Neuronal stem cell (in vitro differentiated cells): ENCODE data around the gene ZFP57.

Experiments used
- DNase-seq: peaks from one replicate; pipeline ENCODE4 v3.0.0-alpha.2; 2013; ENCODE audit warnings: low spot score
- H2AFZ ChIP-seq: one replicate; pipeline ENCODE4 v1.6.1; 2013; ENCODE audit warnings: mild to moderate bottlenecking, low read length, inconsistent platforms
- H2AK5ac ChIP-seq: 2 replicates; pipeline ENCODE4 v1.6.1; 2013; ENCODE audit warnings: low read depth, mild to moderate bottlenecking, inconsistent platforms, low read length, moderate library complexity, mixed read lengths
- H2BK120ac ChIP-seq: 2 replicates; pipeline ENCODE4 v1.6.1; 2013; ENCODE audit warnings: low read depth, mild to moderate bottlenecking, inconsistent platforms, low read length, moderate library complexity, mixed read lengths
- H2BK12ac ChIP-seq: one replicate; pipeline ENCODE4 v1.6.1; 2013; ENCODE audit warnings: low read length, inconsistent platforms
- H2BK15ac ChIP-seq: 2 replicates; pipeline ENCODE4 v1.6.1; 2013; ENCODE audit warnings: mild to moderate bottlenecking, low read length, inconsistent platforms, mixed read lengths
- H2BK5ac ChIP-seq: one replicate; pipeline ENCODE4 v1.6.1; 2013; ENCODE audit warnings: inconsistent platforms, mild to moderate bottlenecking, low read length, moderate library complexity
- H3K14ac ChIP-seq: one replicate; pipeline ENCODE4 v1.6.1; 2013; ENCODE audit warnings: low read length, inconsistent platforms
- H3K18ac ChIP-seq: 2 replicates; pipeline ENCODE4 v1.6.1; 2013; ENCODE audit warnings: low read length, inconsistent platforms
- H3K23ac ChIP-seq: 2 replicates; pipeline ENCODE4 v1.6.1; 2013; ENCODE audit warnings: low read depth, mild to moderate bottlenecking, mixed read lengths, low read length, inconsistent platforms; ENCODE audit not compliant: poor library complexity
- H3K27ac ChIP-seq: replicated peaks from 3 replicates; pipeline ENCODE4 v1.5.1; 2013; ENCODE audit warnings: low read length, inconsistent platforms
- H3K27me3 ChIP-seq, 3 experiments: 2 replicates each; pipeline ENCODE4 v1.6.1; 2013; ENCODE audit warnings: low read length in 3 of 3, mild to moderate bottlenecking in 2 of 3, inconsistent platforms in 1 of 3, low read depth in 1 of 3, mixed read lengths in 1 of 3, moderate library complexity in 1 of 3; ENCODE audit not compliant: control insufficient read depth in 3 of 3, insufficient read depth in 3 of 3
- H3K36me3 ChIP-seq, 2 donors: replicated peaks in 1 of 2; 2 replicates each; pipeline ENCODE4 v1.6.1; 2013; ENCODE audit warnings: low read length in 2 of 2; ENCODE audit not compliant: control insufficient read depth in 2 of 2, insufficient read depth in 2 of 2
- H3K4ac ChIP-seq: 2 replicates; pipeline ENCODE4 v1.6.1; 2013; ENCODE audit warnings: inconsistent platforms, mild to moderate bottlenecking, low read length, moderate library complexity
- H3K4me1 ChIP-seq, 2 donors: 1 replicate in 1 of 2; 2 replicates in 1 of 2; pipeline ENCODE4 v1.6.1; 2013; ENCODE audit warnings: low read length in 2 of 2, low read depth in 1 of 2; ENCODE audit not compliant: control insufficient read depth in 2 of 2, insufficient read depth in 1 of 2
- H3K4me2 ChIP-seq: one replicate; pipeline ENCODE4 v1.6.1; 2013; ENCODE audit warnings: mild to moderate bottlenecking, low read length, inconsistent platforms; ENCODE audit not compliant: insufficient read depth, poor library complexity, severe bottlenecking
- H3K4me3 ChIP-seq, 2 donors: 2 replicates each; pipeline ENCODE4 v1.5.1; 2013; ENCODE audit warnings: low read length in 2 of 2, mild to moderate bottlenecking in 2 of 2, inconsistent platforms in 1 of 2, moderate library complexity in 1 of 2
- H3K79me1 ChIP-seq: one replicate; pipeline ENCODE4 v1.6.1; 2013; ENCODE audit warnings: low read depth, mild to moderate bottlenecking, inconsistent platforms, low read length, moderate library complexity
- H3K9ac ChIP-seq: one replicate; pipeline ENCODE4 v1.6.1; 2013; ENCODE audit warnings: mild to moderate bottlenecking, low read depth, low read length, inconsistent platforms; ENCODE audit not compliant: poor library complexity
- H3K9me3 ChIP-seq, 2 donors: replicated peaks in 1 of 2; 2 replicates each; pipeline versions ENCODE3 to v1.6.1; 2013; ENCODE audit warnings: low read length in 2 of 2, mild to moderate bottlenecking in 2 of 2, inconsistent platforms in 1 of 2, low read depth in 1 of 2, mixed read lengths in 1 of 2, moderate library complexity in 1 of 2; ENCODE audit not compliant: control insufficient read depth in 2 of 2, insufficient read depth in 1 of 2
- H4K8ac ChIP-seq: one replicate; pipeline ENCODE4 v1.6.1; 2013; ENCODE audit warnings: low read depth, mild to moderate bottlenecking, inconsistent platforms, low read length, moderate library complexity
- H4K91ac ChIP-seq: one replicate; pipeline ENCODE4 v1.6.1; 2013; ENCODE audit warnings: low read length, low read depth, mild to moderate bottlenecking, inconsistent platforms; ENCODE audit not compliant: poor library complexity
- WGBS, 2 donors: extraction: QIAGEN DNeasy Blood & Tissue Kit; methylation state at CpG; one replicate each; pipeline ENCODE4 v1.1.7; 2013; ENCODE audit warnings: missing lambda C conversion rate in 2 of 2, mixed read lengths in 1 of 2; ENCODE audit not compliant: insufficient read length in 2 of 2, insufficient replicate concordance in 1 of 2; ENCODE audit errors: extremely low coverage in 2 of 2; 5-methylcytosine and 5-hydroxymethylcytosine counted together

The ZFP57 gene

DNA sequence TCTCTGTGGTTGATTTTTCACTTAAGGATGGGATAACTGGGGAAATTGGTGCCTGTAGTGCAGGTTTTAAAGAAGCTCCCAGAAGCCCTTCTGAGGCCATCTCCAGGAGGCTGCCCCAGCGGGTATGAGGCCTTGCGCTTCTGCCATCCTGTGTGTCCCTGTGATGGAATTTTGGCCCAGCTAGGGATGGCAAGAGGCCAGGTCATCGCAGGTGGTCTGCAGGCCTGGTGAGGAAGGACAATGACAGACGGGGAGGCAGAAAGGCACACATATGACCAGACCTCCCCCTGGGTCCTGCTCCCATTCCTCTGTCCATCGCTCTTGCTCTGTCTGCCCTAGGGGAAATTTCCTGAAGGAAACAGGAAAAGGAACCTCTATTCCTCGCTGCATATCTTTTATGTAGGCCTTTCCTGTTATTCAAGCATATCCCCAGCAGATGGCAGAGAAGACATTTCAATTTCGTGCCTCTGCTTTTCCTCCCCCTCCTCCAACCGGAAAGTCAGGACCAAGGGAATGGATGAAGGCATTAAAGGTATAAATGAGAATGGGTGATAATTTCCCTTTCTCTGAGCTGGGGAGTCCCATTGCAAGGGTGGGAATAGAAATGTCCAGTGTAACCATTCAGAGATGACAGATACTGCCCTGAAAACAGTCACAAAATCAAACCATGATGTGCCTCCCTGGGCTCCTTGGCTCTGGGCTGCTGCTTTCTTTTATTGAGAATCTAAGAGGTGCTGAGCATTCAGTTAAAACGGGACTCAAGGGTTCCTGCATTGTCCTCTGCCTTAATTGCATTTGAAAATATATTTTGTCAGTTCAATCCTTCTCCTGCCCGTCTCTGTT, 24.7 kb upstream of the ZFP57 start:
- H3K9ac ChIP-seq = no peak overlapping the region
- no peak overlapping the region for H3K27ac ChIP-seq
- no peak overlapping the region for H3K14ac ChIP-seq
- no peak overlapping the region for H2BK5ac ChIP-seq
- H2BK120ac ChIP-seq = no peak overlapping the region
- H2BK12ac ChIP-seq = no peak overlapping the region
- H3K18ac ChIP-seq = no peak overlapping the region
- no peak overlapping the region for H3K4me3 ChIP-seq
- no peaks in the 10 kb centered on the region for H3K79me1 ChIP-seq
- H3K4me2 ChIP-seq = no peak overlapping the region
- no peak overlapping the region for H2AK5ac ChIP-seq
- no peak overlapping the region for H4K8ac ChIP-seq
- no peaks in the 10 kb centered on the region for H3K36me3 ChIP-seq
- no peak overlapping the region for H2AFZ ChIP-seq
- peak; percentile 31 for DNase-seq
- H3K4me1 ChIP-seq = peaks cover 0 to 1% of the 10 kb centered on the region in 2 donors
- no peak overlapping the region for H2BK15ac ChIP-seq
- H3K27me3 ChIP-seq = peaks cover 0 to 9% (median 2%) of the 10 kb centered on the region in 3 experiments
- H3K4ac ChIP-seq = no peak overlapping the region
- peaks cover 0 to 2% of the 10 kb centered on the region in 2 donors for H3K9me3 ChIP-seq
- H3K23ac ChIP-seq = no peak overlapping the region
- no CpG with 5 or more reads among the region's 10 CpGs for WGBS, 2 donors
- H4K91ac ChIP-seq = no peak overlapping the region

DNA sequence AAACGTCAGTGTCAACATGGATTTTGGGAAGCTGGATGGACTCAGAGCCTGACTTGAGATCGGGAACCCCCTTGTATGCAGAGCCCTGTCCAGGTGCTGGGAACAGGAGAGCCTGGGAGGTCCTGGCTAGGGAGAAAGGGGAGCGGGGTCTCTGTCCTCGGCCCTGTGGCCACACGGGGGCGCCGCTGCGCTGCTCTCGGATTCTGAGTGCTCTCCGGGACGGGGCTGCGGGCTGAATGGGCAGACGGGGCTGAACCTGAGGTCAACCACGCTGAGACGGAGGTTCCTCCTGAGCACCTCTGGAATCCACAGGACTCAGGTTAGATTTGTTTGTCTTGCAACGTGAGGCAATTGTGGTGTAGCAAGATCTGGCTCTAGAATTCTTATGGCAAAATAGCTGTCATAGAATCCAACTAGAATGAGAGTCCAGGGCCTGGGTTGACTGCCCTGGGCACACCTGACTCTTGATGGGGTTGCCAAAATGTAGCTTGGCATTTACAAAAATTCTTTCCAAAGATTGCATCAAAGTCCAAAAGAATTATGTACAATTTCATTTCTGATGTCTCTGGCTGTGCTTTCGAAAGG, 21.7 kb upstream of the ZFP57 start:
- no peak overlapping the region for H3K4me3 ChIP-seq
- no peaks in the 10 kb centered on the region for H3K4me1 ChIP-seq
- H4K8ac ChIP-seq = no peak overlapping the region
- H3K27ac ChIP-seq = no peak overlapping the region
- no peaks in the 10 kb centered on the region for H3K9me3 ChIP-seq
- H2BK15ac ChIP-seq = no peak overlapping the region
- no peak overlapping the region for H3K4ac ChIP-seq
- H3K23ac ChIP-seq = no peak overlapping the region
- H3K79me1 ChIP-seq = no peaks in the 10 kb centered on the region
- no peak overlapping the region for H2BK12ac ChIP-seq
- no peak overlapping the region for H2BK120ac ChIP-seq
- DNase-seq = peak; percentile 55
- H2BK5ac ChIP-seq = no peak overlapping the region
- H4K91ac ChIP-seq = no peak overlapping the region
- WGBS, 2 donors = no CpG with 5 or more reads among the region's 17 CpGs
- H3K14ac ChIP-seq = no peak overlapping the region
- H3K4me2 ChIP-seq = no peak overlapping the region
- no peak overlapping the region for H2AFZ ChIP-seq
- H2AK5ac ChIP-seq = no peak overlapping the region
- no peak overlapping the region for H3K18ac ChIP-seq
- H3K36me3 ChIP-seq = no peaks in the 10 kb centered on the region
- H3K27me3 ChIP-seq = peaks cover 0 to 8% (median 2%) of the 10 kb centered on the region in 3 experiments
- H3K9ac ChIP-seq = no peak overlapping the region

DNA sequence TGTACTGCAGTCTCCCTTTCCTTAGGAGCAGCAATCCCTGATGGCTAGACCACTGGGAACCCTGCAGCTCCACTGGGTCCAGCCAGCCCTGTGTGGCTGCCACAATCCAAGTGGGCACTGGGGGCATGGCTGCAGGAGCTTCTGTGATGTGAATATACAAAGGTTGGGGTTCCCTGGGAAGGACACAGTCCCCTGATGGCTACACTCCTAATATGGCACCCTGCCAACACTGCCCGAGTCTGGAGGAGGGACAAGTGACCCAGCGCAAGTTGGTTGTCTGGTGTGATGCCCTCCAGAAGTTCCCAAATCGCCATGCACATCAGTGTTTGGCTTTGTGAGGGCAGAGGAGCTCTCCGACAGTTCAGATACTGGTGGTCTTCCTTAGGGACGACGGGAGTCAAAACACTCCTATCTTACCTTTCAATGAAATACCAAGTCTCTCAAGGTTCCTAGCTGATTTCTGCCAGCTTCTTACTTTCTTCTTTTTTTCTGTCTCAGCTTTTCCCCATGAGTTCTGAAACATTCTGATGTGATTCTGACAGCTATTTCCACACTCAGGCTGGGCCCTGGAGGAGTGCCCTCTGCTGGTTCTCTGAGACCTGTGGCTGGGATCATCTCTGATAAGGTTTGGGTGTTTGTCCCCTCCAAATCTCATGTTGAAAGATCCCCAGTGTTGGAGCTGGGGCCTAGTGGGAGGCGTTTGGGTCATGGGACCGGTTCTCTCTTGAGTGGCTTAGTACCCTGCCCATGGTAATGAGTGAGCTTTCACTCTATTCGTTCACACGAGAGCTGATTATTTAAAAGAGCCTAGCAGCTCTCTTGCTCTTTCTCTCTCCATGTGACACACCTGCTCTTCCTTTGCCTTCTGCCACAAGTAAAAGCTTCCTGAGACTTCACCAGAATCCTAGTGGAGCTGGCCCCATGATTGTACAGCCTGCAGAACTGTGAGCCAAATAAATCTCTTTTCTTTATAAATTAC, 15.5 kb upstream of the ZFP57 start:
- no peaks in the 10 kb centered on the region for H3K79me1 ChIP-seq
- H3K23ac ChIP-seq = peak overlapping the region; percentile 67
- no peaks in the 10 kb centered on the region for H3K36me3 ChIP-seq
- H2BK12ac ChIP-seq = no peak overlapping the region
- H3K4me2 ChIP-seq = no peak overlapping the region
- no peak overlapping the region for H4K8ac ChIP-seq
- no CpG with 5 or more reads among the region's 10 CpGs for WGBS, 2 donors
- no peaks in the 10 kb centered on the region for H3K27me3 ChIP-seq
- no peak overlapping the region for H3K9ac ChIP-seq
- H3K27ac ChIP-seq = no peak overlapping the region
- DNase-seq = no peak
- no peak overlapping the region for H3K4ac ChIP-seq
- no peak overlapping the region for H3K4me3 ChIP-seq
- H3K4me1 ChIP-seq = no peaks in the 10 kb centered on the region
- no peak overlapping the region for H3K14ac ChIP-seq
- no peak overlapping the region for H2BK5ac ChIP-seq
- H2AK5ac ChIP-seq = no peak overlapping the region
- no peak overlapping the region for H4K91ac ChIP-seq
- no peak overlapping the region for H2BK120ac ChIP-seq
- no peak overlapping the region for H3K18ac ChIP-seq
- H2AFZ ChIP-seq = no peak overlapping the region
- H2BK15ac ChIP-seq = no peak overlapping the region
- H3K9me3 ChIP-seq = peaks cover 0 to 4% of the 10 kb centered on the region in 2 donors
